ENCODE data around the gene SLCO2B1. TPM values are rescaled to one million over a fixed set of nuclear protein-coding genes. Genes with fewer than 3 reads are reported as not detected.

Gene SLCO2B1
- total RNA-seq, 4 donors from 2014 or later, result 25.7 to 70.1 (median 33.1) TPM

- TF ChIP-seq CTCF (IDR thresholded peaks at IDR 0.05) (no peak), POLR2AphosphoS5 (IDR thresholded peaks at IDR 0.05) (no peak), EP300 (IDR thresholded peaks at IDR 0.05) (no peak), POLR2A (IDR thresholded peaks at IDR 0.05) (no peak)
- H3K27ac ChIP-seq, result no peak overlapping the region
- no peaks in the 10 kb centered on the region for H3K9me3 ChIP-seq
- H3K4me1 ChIP-seq, result no peaks in the 10 kb centered on the region
- no peak for ATAC-seq
- H3K36me3 ChIP-seq, result no peaks in the 10 kb centered on the region
- peaks cover 21% of the 10 kb centered on the region for H3K27me3 ChIP-seq
- no peak overlapping the region for H3K4me3 ChIP-seq
- 75 to 77% methylated on average over 1 to 2 of the region's 2 CpGs for WGBS, 2 donors (ENCODE audit: low coverage in 1 of 2)
Observed at GRCh38 chr11:75126564-75126963, 24.3 kb upstream of the SLCO2B1 start.

- H3K27ac ChIP-seq, result no peak overlapping the region
- peaks cover 42% of the 10 kb centered on the region for H3K27me3 ChIP-seq
- H3K4me1 ChIP-seq, result no peaks in the 10 kb centered on the region
- 76 to 86% methylated on average over 2 to 3 of the region's 3 CpGs for WGBS, 2 donors (ENCODE audit: low coverage in 1 of 2)
- no peaks in the 10 kb centered on the region for H3K9me3 ChIP-seq
- no peak overlapping the region for H3K4me3 ChIP-seq
- H3K36me3 ChIP-seq, result no peaks in the 10 kb centered on the region
- no peak for ATAC-seq
- TF ChIP-seq POLR2A (IDR thresholded peaks at IDR 0.05) (no peak), CTCF (IDR thresholded peaks at IDR 0.05) (no peak), EP300 (IDR thresholded peaks at IDR 0.05) (no peak), POLR2AphosphoS5 (IDR thresholded peaks at IDR 0.05) (no peak)
Observed at GRCh38 chr11:75132080-75132479, 18.8 kb upstream of the SLCO2B1 start.

- H3K27ac ChIP-seq, result no peak overlapping the region
- TF ChIP-seq POLR2A (IDR thresholded peaks at IDR 0.05), result no peak
- no peak for TF ChIP-seq EP300 (IDR thresholded peaks at IDR 0.05)
- no peak for TF ChIP-seq POLR2AphosphoS5 (IDR thresholded peaks at IDR 0.05)
- no peak for TF ChIP-seq CTCF (IDR thresholded peaks at IDR 0.05)
- H3K4me3 ChIP-seq, result no peak overlapping the region
- no peaks in the 10 kb centered on the region for H3K4me1 ChIP-seq
- no peaks in the 10 kb centered on the region for H3K36me3 ChIP-seq
- H3K27me3 ChIP-seq, result peaks cover 42% of the 10 kb centered on the region
- no peak for ATAC-seq
- no peaks in the 10 kb centered on the region for H3K9me3 ChIP-seq
- whole genome bisulfite sequencing, 2 donors (ENCODE audit: low coverage in 1 of 2), result 38 to 47% methylated on average over 2 to 6 of the region's 6 CpGs
Observed at GRCh38 chr11:75133976-75134375, 16.9 kb upstream of the SLCO2B1 start.

GRCh38 chr11:75135021-75135650 is 15.8 kb upstream of the SLCO2B1 start:
- Histone ChIP-seq H3K4me1 (no peaks in the 10 kb centered on the region), H3K27ac (no peak overlapping the region), H3K4me3 (no peak overlapping the region), H3K36me3 (no peaks in the 10 kb centered on the region), H3K9me3 (no peaks in the 10 kb centered on the region), H3K27me3 (peaks cover 31% of the 10 kb centered on the region)
- 90 to 92% methylated on average over 2 of the region's 5 CpGs for WGBS, 2 donors (ENCODE audit: low coverage in 1 of 2)
- no peak for ATAC-seq
- TF ChIP-seq CTCF (IDR thresholded peaks at IDR 0.05), result no peak
- no peak for TF ChIP-seq POLR2A (IDR thresholded peaks at IDR 0.05)
- TF ChIP-seq POLR2AphosphoS5 (IDR thresholded peaks at IDR 0.05), result no peak
- TF ChIP-seq EP300 (IDR thresholded peaks at IDR 0.05), result no peak

GRCh38 chr11:75135651-75136050 is 15.3 kb upstream of the SLCO2B1 start:
- ATAC-seq, result no peak
- WGBS, 2 donors (ENCODE audit: low coverage in 1 of 2), result 56 to 100% methylated on average over 1 of the region's 1 CpG
- no peak overlapping the region for H3K27ac ChIP-seq

More at GRCh38 chr11:75135651-75136050, 15.3 kb upstream of the SLCO2B1 start:
- Histone ChIP-seq H3K27me3 (peaks cover 32% of the 10 kb centered on the region), H3K36me3 (no peaks in the 10 kb centered on the region), H3K9me3 (no peaks in the 10 kb centered on the region), H3K4me1 (no peaks in the 10 kb centered on the region), H3K4me3 (no peak overlapping the region)
- TF ChIP-seq EP300 (IDR thresholded peaks at IDR 0.05), result no peak
- TF ChIP-seq POLR2A (IDR thresholded peaks at IDR 0.05), result no peak
- TF ChIP-seq POLR2AphosphoS5 (IDR thresholded peaks at IDR 0.05), result no peak
- no peak for TF ChIP-seq CTCF (IDR thresholded peaks at IDR 0.05)

All from gastroesophageal sphincter (tissue), 4 donors.